Smooth muscle cell (in vitro differentiated cells): ENCODE data around the gene GPR35. TPM values are rescaled to one million over a fixed set of nuclear protein-coding genes. Genes with fewer than 3 reads are reported as not detected.
A peak's percentile ranks its signal among the peaks of the same experiment; 100 is the strongest.

Experiments
- DNase-seq: peaks from one replicate; lab custom pipeline; 2025; ENCODE audit not compliant: unreplicated experiment; lab: John Stamatoyannopoulos, UW
- H2AFZ ChIP-seq: fragments of 200-600 bp; sonication (generic); 2 replicates; pipeline ENCODE4 v1.6.0; 2016; ENCODE audit warnings: antibody characterized with exemption, low read depth, mild to moderate bottlenecking
- H3F3A ChIP-seq: fragments of 200-600 bp; sonication (generic); 2 replicates; pipeline ENCODE4 v1.6.0; 2017; ENCODE audit warnings: antibody characterized with exemption, low read depth
- H3K27ac ChIP-seq: fragments of 200-600 bp; sonication (generic); 2 replicates; pipeline ENCODE4 v1.5.1; 2016; ENCODE audit warnings: low read depth, mild to moderate bottlenecking
- H3K27me3 ChIP-seq: fragments of 200-600 bp; sonication (generic); 2 replicates; pipeline ENCODE4 v1.6.1; 2016; ENCODE audit warnings: low read depth, mild to moderate bottlenecking
- H3K36me3 ChIP-seq: fragments of 200-600 bp; sonication (generic); 2 replicates; pipeline ENCODE4 v1.5.1; 2016; ENCODE audit warnings: low read depth
- H3K4me1 ChIP-seq: fragments of 200-600 bp; sonication (generic); 2 replicates; pipeline ENCODE4 v1.5.1; 2016; ENCODE audit warnings: low read depth
- H3K4me2 ChIP-seq: fragments of 200-600 bp; sonication (generic); 2 replicates; pipeline ENCODE4 v1.6.0; 2016; ENCODE audit warnings: mild to moderate bottlenecking
- H3K4me3 ChIP-seq: fragments of 200-600 bp; sonication (generic); 2 replicates; pipeline ENCODE4 v1.5.1; 2016; ENCODE audit warnings: mild to moderate bottlenecking
- H3K79me2 ChIP-seq: fragments of 200-600 bp; sonication (generic); 2 replicates; pipeline ENCODE4 v1.6.0; 2016; ENCODE audit warnings: low read depth, mild to moderate bottlenecking
- H3K9ac ChIP-seq: fragments of 200-600 bp; sonication (generic); 2 replicates; pipeline ENCODE4 v1.6.0; 2016; ENCODE audit warnings: low read depth
- H3K9me3 ChIP-seq: fragments of 200-600 bp; sonication (generic); replicated peaks from 2 replicates; pipeline ENCODE4 v1.5.1; 2016; ENCODE audit warnings: low read depth
- H4K20me1 ChIP-seq: fragments of 200-600 bp; sonication (generic); 2 replicates; pipeline ENCODE4 v1.6.0; 2016; ENCODE audit warnings: low read depth
- CTCF ChIP-seq: fragments of 200-600 bp; sonication (generic); IDR thresholded peaks from 2 replicates; pipeline ENCODE4 v1.5.1; 2017; ENCODE audit warnings: borderline replicate concordance, mild to moderate bottlenecking, antibody characterized with exemption; ENCODE audit not compliant: insufficient read depth, poor library complexity, severe bottlenecking
- WGBS: methylation state at CpG from one replicate; pipeline ENCODE4 v1.1.7; 2016; ENCODE audit warnings: low lambda C conversion rate; 5-methylcytosine and 5-hydroxymethylcytosine counted together
- polyA plus RNA-seq: library from polyadenylated mRNA; unstranded; fragments of >200 nt; fragmentation: Nextera tagmentation; extraction: Ambion mirVana; gene quantifications from 2 replicates; pipeline ENCODE4 v1.2.1, GENCODE V29; 2016
- total RNA-seq: library from RNA; depleted of rRNA; stranded (reverse); fragments of >200 nt; gene quantifications from 2 replicates; pipeline ENCODE4 v1.2.3, GENCODE V29; 2014

The GPR35 gene
- total and polyA plus RNA-seq, 2 experiments from 2014 or later: 1.3 to 2.1 TPM

GRCh38 chr2:240638512-240639160, 13.4 kb downstream of the GPR35 start:
- Histone ChIP-seq H3K9me3 (no peaks in the 10 kb centered on the region), H3K4me2 (no peak overlapping the region), H3K79me2 (no peaks in the 10 kb centered on the region), H3K9ac (no peak overlapping the region), H3K4me3 (no peak overlapping the region), H3K27me3 (peaks cover 1% of the 10 kb centered on the region), H4K20me1 (no peaks in the 10 kb centered on the region), H3F3A (no peaks in the 10 kb centered on the region), H3K27ac (no peak overlapping the region), H2AFZ (no peak overlapping the region), H3K36me3 (no peaks in the 10 kb centered on the region), H3K4me1 (no peaks in the 10 kb centered on the region)
- 78% methylated on average over 18 of the region's 18 CpGs for WGBS
- no peak for DNase-seq
- no peak for TF ChIP-seq CTCF

GRCh38 chr2:240639566-240639965, 14.3 kb downstream of the GPR35 start:
- no peak overlapping the region for H3K4me3 ChIP-seq
- H3K9ac ChIP-seq: no peak overlapping the region
- H3K9me3 ChIP-seq: no peaks in the 10 kb centered on the region
- WGBS: 84% methylated on average over 18 of the region's 18 CpGs
- no peak for DNase-seq
- no peaks in the 10 kb centered on the region for H3K4me1 ChIP-seq
- peaks cover 7% of the 10 kb centered on the region for H3K27me3 ChIP-seq
- H3K79me2 ChIP-seq: no peaks in the 10 kb centered on the region
- no peaks in the 10 kb centered on the region for H3F3A ChIP-seq
- H3K36me3 ChIP-seq: no peaks in the 10 kb centered on the region
- no peak for TF ChIP-seq CTCF
- no peak overlapping the region for H3K27ac ChIP-seq
- no peaks in the 10 kb centered on the region for H4K20me1 ChIP-seq
- H2AFZ ChIP-seq: no peak overlapping the region
- no peak overlapping the region for H3K4me2 ChIP-seq

GRCh38 chr2:240640939-240641338, 15.7 kb downstream of the GPR35 start:
- H3K9ac ChIP-seq: no peak overlapping the region
- no peak for DNase-seq
- 10% methylated on average over 9 of the region's 16 CpGs for WGBS
- H4K20me1 ChIP-seq: no peaks in the 10 kb centered on the region
- H3K4me3 ChIP-seq: no peak overlapping the region
- peak; percentile 50 for TF ChIP-seq CTCF
- no peaks in the 10 kb centered on the region for H3K9me3 ChIP-seq
- no peaks in the 10 kb centered on the region for H3F3A ChIP-seq
- no peaks in the 10 kb centered on the region for H3K36me3 ChIP-seq
- H2AFZ ChIP-seq: no peak overlapping the region
- H3K4me2 ChIP-seq: no peak overlapping the region
- H3K27ac ChIP-seq: no peak overlapping the region
- H3K27me3 ChIP-seq: peaks cover 7% of the 10 kb centered on the region
- H3K4me1 ChIP-seq: no peaks in the 10 kb centered on the region
- no peaks in the 10 kb centered on the region for H3K79me2 ChIP-seq
